SW480 (cell line): Measurements from ENCODE around the gene RAB6B.

Source experiments
- DNase-seq: peaks from one replicate; pipeline ENCODE4 v3.0.0-alpha.2; 2016; ENCODE audit warnings: low spot score

Gene RAB6B

GRCh38 chr3:133895208-133896001, at the start of gene RAB6B:
Gene RAB6B (minus strand): TSS chr3:133895882. CDS start chr3:133895466, 416 bp downstream.
- DNase-seq = peak; percentile 31

- DNase-seq = no peak
Observed at GRCh38 chr3:133944641-133945380, 49.1 kb upstream of the RAB6B start.

GRCh38 chr3:133944181-133944580, 48.5 kb upstream of the RAB6B start:
- DNase-seq = no peak

- DNase-seq = peak; percentile 74
Observed at GRCh38 chr3:133943639-133944141, 48.0 kb upstream of the RAB6B start.

GRCh38 chr3:133943031-133943535, 47.4 kb upstream of the RAB6B start:
- DNase-seq = no peak

- DNase-seq = peak; percentile 22
Observed at GRCh38 chr3:133941415-133941821, 45.7 kb upstream of the RAB6B start.

GRCh38 chr3:133940536-133940935, 44.9 kb upstream of the RAB6B start:
- no peak for DNase-seq

GRCh38 chr3:133939463-133939835, 43.8 kb upstream of the RAB6B start:
- no peak for DNase-seq

GRCh38 chr3:133938770-133939462, 43.2 kb upstream of the RAB6B start:
- DNase-seq = no peak

- no peak for DNase-seq
Observed at GRCh38 chr3:133937756-133938601, 42.3 kb upstream of the RAB6B start.

GRCh38 chr3:133937061-133937686, 41.5 kb upstream of the RAB6B start:
- DNase-seq = no peak

- no peak for DNase-seq
Observed at GRCh38 chr3:133935843-133936769, 40.4 kb upstream of the RAB6B start.

GRCh38 chr3:133934996-133935842, 39.5 kb upstream of the RAB6B start:
- no peak for DNase-seq

GRCh38 chr3:133934073-133934970, 38.6 kb upstream of the RAB6B start:
- no peak for DNase-seq

- no peak for DNase-seq
Observed at GRCh38 chr3:133933097-133934024, 37.7 kb upstream of the RAB6B start.

GRCh38 chr3:133932009-133932408, 36.3 kb upstream of the RAB6B start:
- DNase-seq = no peak

GRCh38 chr3:133931084-133931483, 35.4 kb upstream of the RAB6B start:
- no peak for DNase-seq
